ENCODE measurements around the gene CCDC27.

The CCDC27 gene

DNA sequence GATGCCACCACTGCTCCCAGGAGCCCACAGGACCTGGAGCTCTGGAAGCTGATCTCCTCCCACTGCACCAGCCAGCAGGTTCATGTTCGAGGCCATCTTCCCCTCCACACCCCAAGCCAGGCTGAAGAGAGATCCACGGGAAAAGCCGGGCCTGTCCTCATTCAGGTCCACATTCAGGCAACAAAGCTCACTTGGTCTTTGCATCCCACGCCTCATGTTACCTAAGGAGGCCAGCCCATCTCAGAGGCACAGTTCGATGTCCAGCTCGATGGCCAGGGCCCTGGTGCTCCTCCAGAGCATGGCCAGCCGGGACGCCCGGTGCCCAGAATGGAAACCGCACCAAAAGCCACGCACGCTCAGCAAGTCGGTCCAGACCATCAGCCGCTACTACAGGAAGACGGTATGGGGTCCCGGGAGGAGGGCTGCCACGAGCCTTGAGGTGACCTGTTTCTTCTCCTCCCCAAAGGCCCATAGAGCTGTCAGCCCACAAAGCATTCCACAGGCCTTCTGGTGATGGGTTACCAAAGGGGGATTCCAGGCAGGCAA lies at the start of gene CCDC27:
CCDC27 (plus strand) TSS at position 51 of the 546 bp plus-strand sequence; CDS start at position 83, 32 bp downstream.
- no peak for DNase-seq

DNA sequence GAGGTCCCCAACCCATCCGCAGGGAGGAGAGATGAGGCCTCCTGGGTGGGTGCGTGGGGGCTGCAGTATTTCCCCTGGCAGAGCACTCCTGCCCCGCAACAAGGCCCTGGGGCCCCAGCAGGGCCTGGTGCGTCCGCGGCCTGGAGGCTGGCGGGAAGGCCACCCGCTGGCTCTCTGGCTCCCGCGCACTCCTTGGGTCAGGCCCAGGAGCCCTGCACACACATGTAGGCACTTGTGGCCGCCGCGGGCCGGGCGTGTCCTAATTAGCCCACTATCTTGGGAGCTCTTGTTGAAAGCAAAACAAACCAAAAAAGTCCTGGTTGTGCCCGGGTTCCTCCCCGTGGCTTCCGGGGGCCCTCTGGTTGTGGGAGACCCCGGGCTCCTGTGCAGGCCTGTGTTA lies 49.7 kb upstream of the CCDC27 start:
- DNase-seq = no peak

DNA sequence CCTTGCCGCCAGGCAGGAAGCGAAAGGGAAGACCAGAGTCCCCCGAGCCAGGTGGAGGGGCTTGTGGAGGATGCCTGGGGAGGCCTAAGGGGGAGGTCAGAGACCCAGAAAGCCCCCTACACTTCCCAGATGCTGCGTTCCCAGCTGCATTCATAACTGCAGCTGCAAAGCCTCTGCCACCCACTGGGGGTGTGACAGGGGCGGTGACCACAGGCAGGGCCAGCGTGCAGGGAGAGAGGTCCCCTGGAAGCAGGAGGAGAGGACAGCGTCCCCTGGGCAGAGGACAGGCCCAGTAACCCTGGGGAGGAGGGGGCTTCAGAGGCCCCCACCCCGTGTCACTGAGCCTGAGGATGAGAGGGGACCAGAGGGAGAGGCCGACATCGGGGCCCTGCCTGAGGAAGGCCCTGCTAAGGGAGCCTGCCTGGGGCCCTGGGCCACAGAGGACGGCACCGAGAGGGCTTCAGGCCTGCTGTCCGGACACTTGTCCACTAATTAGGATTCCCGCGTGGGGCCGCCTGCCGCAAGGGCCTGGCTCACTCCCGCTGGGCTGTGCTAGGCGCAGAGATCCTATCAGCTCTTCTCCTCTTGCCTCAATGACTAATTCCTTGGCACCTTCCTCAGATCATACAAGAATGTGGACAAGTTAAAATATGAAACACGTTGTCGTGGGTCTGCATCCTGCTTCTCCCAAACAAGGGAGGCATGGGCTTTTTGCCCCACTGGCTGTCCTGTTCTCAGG lies 49.1 kb upstream of the CCDC27 start:
- DNase-seq = no peak

- DNase-seq = no peak
Measured at GRCh38 chr1:3703786-3704371, 48.4 kb upstream of the CCDC27 start.

DNA sequence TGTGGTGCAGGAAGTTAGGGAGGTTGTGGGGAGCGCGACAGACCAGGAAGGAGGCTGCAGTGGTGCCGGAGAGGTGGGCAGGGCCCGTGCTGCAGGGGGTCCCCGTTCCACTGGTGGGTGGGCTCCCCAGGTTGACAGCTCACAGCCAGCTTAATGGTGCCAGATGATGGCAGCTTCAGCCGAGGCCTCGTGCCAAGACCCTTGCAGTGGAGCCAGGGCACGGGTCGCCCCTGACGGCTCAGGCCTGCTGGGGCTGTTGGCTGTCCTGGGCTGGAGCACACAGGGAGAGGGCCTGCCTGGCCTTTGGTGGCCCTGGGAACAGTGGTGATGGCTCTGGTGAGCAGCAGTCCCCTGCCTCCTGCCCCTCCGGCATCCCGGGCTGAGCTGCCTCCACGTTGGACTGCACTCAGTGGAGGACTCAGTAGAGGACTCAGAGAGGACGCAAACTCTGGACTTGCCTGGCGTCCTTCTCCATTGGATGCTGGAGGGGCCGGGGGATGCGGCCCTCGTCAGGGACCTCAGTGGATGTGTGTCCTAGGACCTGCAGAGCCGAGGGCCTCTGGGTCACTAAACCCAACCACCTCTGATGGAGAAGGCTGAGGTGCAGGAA lies 46.8 kb upstream of the CCDC27 start:
- DNase-seq = no peak

- DNase-seq = no peak
Measured at GRCh38 chr1:3706651-3707297, 45.5 kb upstream of the CCDC27 start.

GRCh38 chr1:3707298-3707938 lies 44.8 kb upstream of the CCDC27 start:
- DNase-seq = no peak

DNA sequence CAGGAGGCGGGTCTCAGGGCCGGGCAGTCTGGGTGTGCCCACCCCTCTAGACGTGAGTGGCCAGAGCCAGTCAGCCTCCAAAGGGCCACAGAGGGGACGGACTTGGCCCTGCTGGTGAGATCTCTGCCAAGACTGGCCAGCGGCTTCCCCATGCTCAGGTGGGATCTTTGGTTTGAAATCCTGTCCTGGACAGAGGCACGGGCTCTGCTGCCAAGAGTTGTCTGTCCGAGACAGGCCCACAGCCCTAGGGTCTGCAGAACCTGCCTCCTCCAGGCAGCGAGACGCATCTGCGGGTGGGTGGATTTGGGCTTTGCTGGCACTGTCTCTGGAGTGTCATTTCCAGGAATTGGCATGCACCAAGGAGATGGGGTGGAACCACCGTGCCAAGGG lies 44.3 kb upstream of the CCDC27 start:
- no peak for DNase-seq

DNA sequence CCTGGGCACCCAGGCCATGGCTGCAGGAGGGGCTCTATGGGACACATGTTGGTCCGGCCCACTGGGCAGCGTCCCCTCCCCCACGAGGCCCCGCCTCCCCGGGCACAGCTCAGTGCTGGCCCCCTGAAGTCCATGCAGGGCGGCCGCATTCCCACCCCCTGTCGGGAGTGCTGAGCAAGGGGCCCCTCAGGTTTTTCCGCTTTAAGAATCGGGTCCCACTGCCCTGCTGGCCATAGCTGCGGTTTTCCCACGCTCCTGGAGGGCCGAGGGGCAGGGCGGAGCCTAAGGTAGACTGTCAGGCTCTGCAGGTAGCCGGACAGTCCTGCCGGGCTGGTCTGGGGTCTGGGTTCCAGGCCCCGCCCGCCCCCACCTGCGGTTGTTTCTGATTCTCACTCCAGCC lies 43.5 kb upstream of the CCDC27 start:
- DNase-seq = no peak

- no peak for DNase-seq
Measured at GRCh38 chr1:3710251-3710650, 42.0 kb upstream of the CCDC27 start.

- DNase-seq = no peak
Measured at GRCh38 chr1:3711381-3711779, 40.9 kb upstream of the CCDC27 start.

- no peak for DNase-seq
Measured at GRCh38 chr1:3711780-3712451, 40.3 kb upstream of the CCDC27 start.

DNA sequence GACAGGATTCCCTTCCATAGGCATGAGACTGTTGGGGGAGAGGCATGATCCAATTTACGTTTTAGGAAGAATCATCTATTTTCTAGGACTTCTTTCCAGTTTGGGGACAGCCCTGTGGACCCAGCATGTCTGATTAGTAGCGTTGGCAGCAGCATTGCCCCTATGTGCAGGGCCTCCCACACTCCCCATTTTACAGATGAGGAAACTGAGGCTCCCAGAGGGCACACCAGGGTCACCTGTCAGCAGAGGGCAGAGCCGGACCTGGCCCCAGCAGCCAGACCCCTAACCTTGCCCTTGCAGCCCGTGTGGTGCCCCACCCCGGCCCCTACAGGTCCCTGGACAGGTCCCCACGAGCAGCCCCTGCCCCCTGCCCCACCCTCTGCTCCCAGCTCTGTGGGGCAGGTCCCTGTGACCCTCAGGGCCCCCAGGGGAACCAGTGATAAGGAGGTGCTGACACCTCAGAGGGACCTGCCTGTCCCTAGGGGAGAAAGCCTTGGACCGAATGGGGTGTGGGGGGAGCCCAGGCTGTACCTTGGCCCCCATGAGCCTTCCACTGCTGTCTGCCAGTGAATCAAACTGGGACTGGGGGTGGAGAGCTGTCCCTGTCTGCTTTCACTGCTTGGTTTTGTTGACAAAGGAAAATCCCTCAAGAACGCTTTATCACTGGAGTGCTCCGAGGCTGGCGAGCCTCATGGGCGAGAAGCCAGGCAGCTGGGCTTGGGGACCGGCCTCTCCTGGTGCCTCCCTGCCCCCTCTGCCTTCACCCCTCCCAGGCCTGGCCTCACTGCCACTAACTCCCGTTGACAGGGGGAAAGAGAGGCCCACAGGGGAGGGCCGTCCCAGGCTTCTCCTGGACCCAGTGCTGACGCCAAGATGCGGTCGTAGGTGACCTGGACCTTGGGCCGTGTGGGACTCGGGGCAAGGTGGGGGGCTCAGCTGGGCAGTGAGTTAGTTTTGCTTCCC lies 39.4 kb upstream of the CCDC27 start:
- DNase-seq = no peak

GRCh38 chr1:3713840-3714239 lies 38.4 kb upstream of the CCDC27 start:
- DNase-seq = no peak

DNA sequence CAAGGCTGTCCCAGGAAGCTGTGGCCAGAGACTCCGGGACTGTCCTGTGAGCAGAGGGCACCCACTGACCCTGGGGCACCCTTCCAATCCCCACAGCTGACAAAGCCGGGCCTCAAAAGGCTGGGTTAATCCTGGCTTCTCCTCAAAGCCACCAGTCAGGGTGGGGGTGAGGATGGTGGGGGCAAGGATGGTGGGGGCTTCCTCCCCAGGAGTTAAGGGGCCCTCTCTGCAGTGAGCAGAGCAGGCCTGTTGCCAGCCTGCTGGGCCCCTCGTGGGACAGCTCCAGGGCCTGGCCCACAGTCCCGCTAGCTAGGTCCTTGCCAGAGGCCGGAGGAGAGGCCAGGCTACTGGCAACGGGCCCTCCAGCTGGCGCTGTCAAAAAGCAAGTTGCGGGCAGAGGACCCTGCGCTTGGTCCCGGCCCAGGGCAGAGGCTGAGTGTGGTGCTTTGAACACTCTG lies 37.9 kb upstream of the CCDC27 start:
- DNase-seq = no peak

GRCh38 chr1:3714814-3715213 lies 37.4 kb upstream of the CCDC27 start:
- DNase-seq = no peak

- no peak for DNase-seq
Measured at GRCh38 chr1:3716351-3716750, 35.9 kb upstream of the CCDC27 start.

DNA sequence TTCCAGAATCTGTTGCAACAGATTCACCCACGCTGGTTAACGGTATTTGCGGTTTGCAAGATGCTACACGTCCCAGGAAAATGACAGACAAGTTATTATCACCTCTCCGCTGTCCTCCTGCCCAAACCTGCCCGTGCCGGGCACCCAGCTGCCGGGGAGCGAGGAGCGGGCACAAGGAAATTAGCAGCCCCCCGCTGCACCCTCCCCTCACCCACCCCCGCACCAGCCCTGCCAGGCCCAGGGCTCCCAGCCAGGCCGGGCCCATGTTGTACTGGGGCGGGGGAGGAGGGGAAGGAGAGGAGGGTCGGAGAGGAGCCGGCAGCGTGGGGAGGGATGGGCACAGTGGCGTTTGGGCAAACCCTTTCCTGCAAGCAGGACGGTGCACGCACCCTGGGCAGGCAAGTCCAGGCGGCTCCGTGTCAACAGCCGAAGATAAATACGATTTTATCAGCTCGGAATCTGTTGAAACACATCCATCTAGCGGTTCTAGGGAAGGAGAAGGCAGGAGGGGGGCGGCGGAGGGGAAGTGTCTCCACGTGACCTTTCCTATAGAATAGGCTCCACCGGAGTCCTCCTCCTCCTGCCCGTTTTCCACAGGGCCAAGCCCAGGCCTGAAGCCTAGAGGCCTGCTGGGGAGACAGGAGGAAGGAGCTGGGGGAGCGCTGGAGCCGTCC lies 35.1 kb upstream of the CCDC27 start:
- DNase-seq = no peak

GRCh38 chr1:3717715-3718601 lies 34.3 kb upstream of the CCDC27 start:
- peak; percentile 12 for DNase-seq
